Psoas muscle (tissue), 8 donors: ENCODE measurements around the gene RASA1. TPM values are rescaled to one million over a fixed set of nuclear protein-coding genes. Genes with fewer than 3 reads are reported as not detected.

Experiments used
- ATAC-seq, 4 donors: fragments of 200-7000 bp; cut with Tn5 transposase; one replicate each; pipeline ENCODE4 v1.9.1; 2020; ENCODE audit warnings: moderate library complexity in 3 of 4, mild to moderate bottlenecking in 2 of 4
- DNase-seq, 2 donors: peaks; one replicate each; pipeline ENCODE4 v3.0.0-alpha.2; 2020
- H3K27ac ChIP-seq: fragments of 200-600 bp; one replicate; pipeline ENCODE4 v1.8.0; 2022
- H3K27me3 ChIP-seq, 3 donors: fragments of 200-600 bp in 1 of 3; one replicate each; pipeline versions ENCODE4 v1.6.1 to v1.8.0; 2013 to 2022; ENCODE audit warnings: low read length in 2 of 3, mild to moderate bottlenecking in 2 of 3, moderate library complexity in 1 of 3; ENCODE audit not compliant: insufficient read depth in 3 of 3
- H3K36me3 ChIP-seq, 2 donors: fragments of 200-600 bp in 1 of 2; one replicate each; pipeline versions ENCODE4 v1.6.1 to v1.8.0; 2013 to 2022; ENCODE audit warnings: low read depth in 1 of 2, mild to moderate bottlenecking in 1 of 2, moderate library complexity in 1 of 2; ENCODE audit not compliant: insufficient read depth in 1 of 2
- H3K4me1 ChIP-seq: fragments of 200-600 bp; one replicate; pipeline ENCODE4 v1.8.0; 2022
- H3K4me3 ChIP-seq: fragments of 200-600 bp; one replicate; pipeline ENCODE4 v1.8.0; 2022; ENCODE audit warnings: mild to moderate bottlenecking
- H3K9me3 ChIP-seq: fragments of 200-600 bp; one replicate; pipeline ENCODE4 v1.8.0; 2022
- WGBS, 3 donors: extraction: QIAGEN DNeasy Blood & Tissue Kit; methylation state at CpG; one replicate each; pipeline versions ENCODE4 v1.1.6 to v1.1.7; 2013; 5-methylcytosine and 5-hydroxymethylcytosine counted together
- intact Hi-C, 2 donors: fragments of 100-400 bp; cut with DNase I; formaldehyde crosslinking; loops; one replicate each; pipeline versions ENCODE4 v1.11.0 to v1.14.2; 2022
- polyA plus RNA-seq, 3 donors: library from polyadenylated mRNA; stranded (reverse); fragments of 200-250 nt; gene quantifications; one replicate each; pipeline ENCODE4 v1.2.3, GENCODE V29; 2013
- total RNA-seq, 4 donors: library from RNA; stranded (reverse); fragmentation: NEBNext Ultra II Directional in 2 of 4; extraction: Animal tissue kit (Norgen Biotek cat#: 25700) in 2 of 4; gene quantifications; one replicate each; pipeline versions ENCODE4 v1.2.1 to v1.2.4, GENCODE V29; 2021 to 2023
- TF ChIP-seq, protein P1 (sequence below): fragments of 200-600 bp; IDR thresholded peaks from one replicate; pipeline ENCODE4 v1.8.0; 2022; ENCODE audit warnings: antibody characterized with exemption
- donor health status: healthy with polysubstance abuse.
- donor health status: DM: no; HTN: no; CAD: no; lungs with moderate emphysema.
- donor health status: Bipolar disorder and iron deficiency.
- donor health status: healthy.
- donor health status: DM: yes; HTN: yes; CAD: no.
- donor health status: DM: no; HTN: no; CAD: no.
- donor health status: DM: no; HTN: no; CAD: no.
- donor health status: DM: yes; HTN: yes; CAD: no.

RASA1 gene
- total and polyA plus RNA-seq, 7 donors, result 5.4 to 16.8 (median 11.4) TPM

DNA sequence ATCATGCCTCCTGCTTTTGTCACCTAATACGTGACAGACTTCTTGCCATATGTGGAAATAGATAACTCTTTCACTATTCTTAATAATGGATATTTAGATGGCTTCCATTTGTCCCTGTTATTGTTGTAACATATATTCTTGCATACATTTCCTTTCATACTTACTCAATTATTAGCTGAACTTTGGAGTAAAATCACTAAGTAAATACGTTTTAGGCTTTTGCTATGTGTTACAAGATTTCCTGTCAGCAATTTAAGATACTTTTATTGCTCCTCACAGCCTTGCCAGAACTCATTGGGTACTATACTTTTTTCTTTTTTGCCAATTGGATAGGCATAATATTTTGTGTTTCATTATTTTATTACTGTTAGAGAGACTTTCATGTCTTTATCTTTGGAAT lies 118.1 kb downstream of the RASA1 start:
- Histone ChIP-seq H3K4me3 (no peak overlapping the region), H3K9me3 (no peaks in the 10 kb centered on the region), H3K27me3 (no peaks in the 10 kb centered on the region), H3K36me3 (peaks cover 8 to 92% of the 10 kb centered on the region in 2 donors), H3K27ac (no peak overlapping the region), H3K4me1 (no peaks in the 10 kb centered on the region)
- TF ChIP-seq, protein P1, sequence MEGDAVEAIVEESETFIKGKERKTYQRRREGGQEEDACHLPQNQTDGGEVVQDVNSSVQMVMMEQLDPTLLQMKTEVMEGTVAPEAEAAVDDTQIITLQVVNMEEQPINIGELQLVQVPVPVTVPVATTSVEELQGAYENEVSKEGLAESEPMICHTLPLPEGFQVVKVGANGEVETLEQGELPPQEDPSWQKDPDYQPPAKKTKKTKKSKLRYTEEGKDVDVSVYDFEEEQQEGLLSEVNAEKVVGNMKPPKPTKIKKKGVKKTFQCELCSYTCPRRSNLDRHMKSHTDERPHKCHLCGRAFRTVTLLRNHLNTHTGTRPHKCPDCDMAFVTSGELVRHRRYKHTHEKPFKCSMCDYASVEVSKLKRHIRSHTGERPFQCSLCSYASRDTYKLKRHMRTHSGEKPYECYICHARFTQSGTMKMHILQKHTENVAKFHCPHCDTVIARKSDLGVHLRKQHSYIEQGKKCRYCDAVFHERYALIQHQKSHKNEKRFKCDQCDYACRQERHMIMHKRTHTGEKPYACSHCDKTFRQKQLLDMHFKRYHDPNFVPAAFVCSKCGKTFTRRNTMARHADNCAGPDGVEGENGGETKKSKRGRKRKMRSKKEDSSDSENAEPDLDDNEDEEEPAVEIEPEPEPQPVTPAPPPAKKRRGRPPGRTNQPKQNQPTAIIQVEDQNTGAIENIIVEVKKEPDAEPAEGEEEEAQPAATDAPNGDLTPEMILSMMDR, result no peak
- ATAC-seq, result no peak
- intact Hi-C loops, result no loop called here
- no peak for DNase-seq
- WGBS, 3 donors, result 88 to 92% (median 88%) methylated on average over 2 of the region's 2 CpGs

DNA sequence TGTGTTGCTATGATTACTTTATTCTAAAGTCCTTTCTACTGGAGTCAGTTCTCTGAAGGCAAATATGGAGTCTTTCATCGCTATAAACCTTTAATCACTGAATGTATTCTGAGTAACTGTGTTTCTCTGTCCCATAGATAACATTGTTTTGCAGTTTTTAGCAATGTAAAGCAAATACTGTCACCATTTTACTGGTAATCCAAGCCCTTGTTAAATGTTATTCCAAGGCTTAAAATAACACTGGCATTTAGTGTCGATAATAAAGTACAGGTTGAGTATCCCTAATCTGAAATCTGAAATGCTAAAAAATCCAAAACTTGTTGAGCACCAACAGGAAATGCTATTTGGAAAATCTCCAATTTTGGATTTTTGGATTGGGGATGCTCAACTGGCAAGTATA lies 120.4 kb downstream of the RASA1 start:
- WGBS, 3 donors, result 50 to 63% (median 55%) methylated on average over 2 of the region's 2 CpGs
- peaks cover 17 to 95% of the 10 kb centered on the region in 2 donors for H3K36me3 ChIP-seq
- H3K4me1 ChIP-seq, result no peaks in the 10 kb centered on the region
- no peak overlapping the region for H3K4me3 ChIP-seq
- H3K9me3 ChIP-seq, result no peaks in the 10 kb centered on the region
- TF ChIP-seq, protein P1, result no peak
- intact Hi-C loops, result no loop called here
- no peak overlapping the region for H3K27ac ChIP-seq
- no peak for ATAC-seq
- DNase-seq, result no peak
- H3K27me3 ChIP-seq, result no peaks in the 10 kb centered on the region

DNA sequence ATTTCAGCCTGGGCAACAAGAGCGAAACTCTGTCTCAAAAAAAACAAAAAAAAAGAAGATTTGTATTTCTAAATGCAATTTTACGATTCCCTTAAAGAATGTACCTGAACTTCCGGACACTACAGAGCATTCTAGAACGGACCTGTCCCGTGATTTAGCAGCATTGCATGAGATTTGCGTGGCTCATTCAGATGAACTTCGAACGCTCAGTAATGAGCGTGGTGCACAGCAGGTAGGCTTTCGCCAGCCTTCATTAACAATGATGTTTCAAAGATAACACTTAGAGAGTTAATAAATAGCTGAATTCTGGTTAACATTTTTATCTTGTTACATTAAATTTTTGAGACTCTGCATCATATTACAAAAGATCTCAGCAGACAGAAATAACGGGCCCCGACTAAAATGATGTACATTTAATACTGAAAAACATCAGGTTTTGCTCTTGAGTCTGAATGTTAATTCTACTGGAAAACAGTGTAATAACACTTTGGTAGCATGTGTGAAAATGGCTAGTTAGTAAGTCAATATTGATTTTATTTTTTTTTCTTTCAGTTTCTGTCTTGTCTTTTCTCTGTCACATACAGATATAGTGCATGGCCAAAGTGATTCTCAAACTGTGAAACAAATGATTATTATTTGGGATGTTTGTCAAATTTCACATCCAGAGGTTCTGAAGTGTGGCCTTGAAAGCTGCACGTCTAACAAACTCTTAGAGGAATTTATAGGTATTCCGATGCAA lies 121.8 kb downstream of the RASA1 start:
- Histone ChIP-seq H3K27me3 (no peaks in the 10 kb centered on the region), H3K4me1 (no peaks in the 10 kb centered on the region), H3K27ac (no peak overlapping the region), H3K4me3 (no peak overlapping the region), H3K36me3 (peaks cover 17 to 99% of the 10 kb centered on the region in 2 donors), H3K9me3 (no peaks in the 10 kb centered on the region)
- WGBS, 3 donors, result 93 to 94% (median 94%) methylated on average over 14 of the region's 14 CpGs
- ATAC-seq, result no peak
- TF ChIP-seq, protein P1, result no peak
- intact Hi-C loops, result loop anchor here in 1 of 2 donors (10.0 kb wide), 1 partner anchor 325 kb away; no protein-coding TSS in a partner anchor
- DNase-seq, result no peak

DNA sequence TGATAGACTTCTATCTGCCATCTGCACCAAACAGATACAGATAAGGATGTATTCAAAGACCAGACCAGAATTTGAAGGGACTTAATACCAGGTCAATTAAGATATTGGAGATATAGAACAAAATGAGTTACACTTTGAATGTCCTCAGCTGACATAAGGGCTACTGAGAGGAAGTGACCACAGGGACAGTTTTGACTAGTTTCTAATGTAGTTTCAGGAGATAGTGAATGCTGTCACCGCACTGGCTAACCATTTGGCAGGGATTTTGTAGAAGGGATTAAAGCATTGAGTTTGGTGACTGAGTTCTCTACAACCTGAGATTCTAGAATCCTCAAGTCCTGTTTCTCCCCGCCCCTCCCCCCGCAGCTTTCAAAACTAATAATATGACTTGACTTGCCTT lies 122.4 kb downstream of the RASA1 start:
- ATAC-seq, result no peak
- H3K27me3 ChIP-seq, result no peaks in the 10 kb centered on the region
- no peaks in the 10 kb centered on the region for H3K4me1 ChIP-seq
- H3K36me3 ChIP-seq, result peaks cover 17 to 99% of the 10 kb centered on the region in 2 donors
- H3K27ac ChIP-seq, result no peak overlapping the region
- intact Hi-C loops, result loop anchor here in 1 of 2 donors (10.0 kb wide), 1 partner anchor 325 kb away; no protein-coding TSS in a partner anchor
- H3K4me3 ChIP-seq, result no peak overlapping the region
- H3K9me3 ChIP-seq, result no peaks in the 10 kb centered on the region
- no peak for DNase-seq
- TF ChIP-seq, protein P1, result no peak
- 89 to 95% (median 94%) methylated on average over 3 of the region's 3 CpGs for WGBS, 3 donors
